Measurements from ENCODE around the gene CEP131.
"Not testable (repeated sequence)": the region's sequence is repeated elsewhere in the genome, so short reads cannot be mapped to it uniquely, and the experiment has no call there.

Gene CEP131

DNA sequence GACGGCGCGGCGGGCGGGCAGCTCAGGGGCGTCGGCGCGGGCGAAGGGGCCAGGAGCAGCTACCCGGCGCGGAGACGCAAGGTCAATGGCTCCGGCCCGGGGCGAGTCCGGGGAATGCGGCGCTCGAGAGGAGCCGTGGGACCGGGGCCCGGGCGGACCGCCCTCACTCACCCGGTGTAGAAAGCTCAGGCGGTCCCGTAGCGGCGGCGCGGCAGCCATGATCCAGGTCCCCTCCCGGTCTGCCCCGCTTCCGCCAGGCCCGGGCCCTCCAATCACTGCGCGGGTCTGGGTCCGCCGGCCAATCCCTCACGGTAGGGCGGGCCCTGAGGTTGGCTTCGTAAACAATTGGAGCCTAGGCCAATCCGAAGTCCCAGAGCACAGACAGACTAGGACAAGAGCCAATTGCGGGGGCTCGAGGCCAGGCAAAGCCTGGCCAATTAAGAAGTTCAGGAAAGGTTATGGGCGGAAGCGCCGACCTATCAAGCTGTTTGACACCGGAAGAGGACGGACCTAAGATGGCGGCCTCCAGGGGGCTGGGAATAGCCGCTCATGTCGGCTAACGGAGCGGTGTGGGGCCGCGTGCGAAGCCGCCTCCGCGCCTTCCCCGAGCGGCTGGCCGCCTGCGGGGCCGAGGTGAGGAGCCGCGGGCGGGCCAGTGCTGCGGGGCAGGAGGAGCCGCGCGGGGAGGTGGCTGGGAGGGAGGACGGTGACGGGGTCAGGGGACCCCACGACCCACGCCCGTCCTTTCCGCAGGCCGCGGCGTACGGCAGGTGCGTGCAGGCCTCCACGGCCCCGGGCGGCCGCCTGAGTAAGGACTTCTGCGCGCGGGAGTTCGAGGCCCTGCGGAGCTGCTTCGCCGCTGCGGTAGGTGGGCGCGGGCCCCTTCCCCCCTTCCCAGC is 16.3 kb upstream of the CEP131 start, which contains the start of the genes NDUFAF8 and TEPSIN:
Gene NDUFAF8 (plus strand): TSS at position 504 of the 899 bp plus-strand sequence. CDS start 46 bp downstream, at position 550.
Gene TEPSIN (minus strand): TSS at position 241 of the 899 bp plus-strand sequence. CDS start 22 bp downstream, at position 219.
- peak; percentile 100 for DNase-seq (ENCODE audit: low spot score)

DNA sequence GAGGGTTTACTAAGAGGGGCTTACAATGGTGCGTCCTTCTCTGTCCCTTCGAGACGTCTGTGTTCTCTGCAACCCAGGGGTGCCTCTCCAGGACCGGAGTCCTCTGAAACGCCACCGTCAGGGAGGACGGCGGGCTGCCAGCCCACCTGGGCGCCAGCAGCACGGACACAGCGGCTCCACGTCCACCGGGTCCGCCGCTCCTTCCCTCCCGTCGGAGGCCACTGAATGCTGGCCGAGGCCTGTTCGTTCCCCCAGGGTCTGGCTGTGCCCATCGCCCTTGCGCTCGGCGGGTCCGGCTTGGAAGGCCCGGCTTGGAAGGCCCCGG is 15.7 kb upstream of the CEP131 start:
- no peak for DNase-seq (ENCODE audit: low spot score)

DNA sequence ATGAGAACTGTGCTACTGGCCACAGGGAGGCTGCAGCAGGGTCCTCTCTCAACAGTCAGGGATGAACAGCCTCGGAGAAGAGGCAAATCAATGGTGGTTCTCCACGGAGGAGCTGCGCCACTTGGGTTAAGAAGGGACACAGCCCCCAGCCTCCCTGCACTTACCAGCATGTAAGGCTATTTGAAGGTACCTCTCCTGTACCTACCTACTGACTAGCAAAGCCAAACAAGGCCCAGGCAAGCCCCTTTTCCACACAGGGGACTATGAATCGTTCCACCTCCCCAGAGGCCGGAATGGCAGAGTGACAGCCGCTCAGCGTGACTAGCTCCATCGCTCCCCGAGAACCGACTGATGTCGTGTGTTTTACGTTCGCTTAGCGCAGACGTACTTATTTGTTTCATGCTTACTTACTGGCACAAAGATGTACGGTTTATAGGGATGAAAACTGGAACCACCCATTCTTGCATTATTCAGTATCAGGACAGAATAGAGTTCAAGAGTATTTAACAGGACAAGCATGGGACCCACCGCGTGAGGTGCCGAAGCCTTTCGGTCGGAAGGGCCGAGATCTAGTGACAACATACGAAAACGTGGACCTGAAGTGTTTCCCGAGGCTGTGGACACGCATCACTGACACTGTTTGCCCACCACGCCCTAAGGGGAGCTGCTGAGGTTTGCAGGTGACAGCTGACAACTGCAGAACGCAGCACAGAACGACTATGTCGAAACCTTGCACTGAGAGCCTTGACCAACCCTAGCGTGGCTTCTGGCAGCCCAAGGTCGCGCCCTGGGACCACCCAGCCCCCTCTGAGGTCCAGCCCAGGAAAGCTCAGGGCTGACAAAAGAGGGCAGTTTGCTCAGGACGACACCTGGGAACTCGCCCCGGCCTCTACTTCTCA is 15.1 kb upstream of the CEP131 start:
- DNase-seq (ENCODE audit: low spot score) = no peak

DNA sequence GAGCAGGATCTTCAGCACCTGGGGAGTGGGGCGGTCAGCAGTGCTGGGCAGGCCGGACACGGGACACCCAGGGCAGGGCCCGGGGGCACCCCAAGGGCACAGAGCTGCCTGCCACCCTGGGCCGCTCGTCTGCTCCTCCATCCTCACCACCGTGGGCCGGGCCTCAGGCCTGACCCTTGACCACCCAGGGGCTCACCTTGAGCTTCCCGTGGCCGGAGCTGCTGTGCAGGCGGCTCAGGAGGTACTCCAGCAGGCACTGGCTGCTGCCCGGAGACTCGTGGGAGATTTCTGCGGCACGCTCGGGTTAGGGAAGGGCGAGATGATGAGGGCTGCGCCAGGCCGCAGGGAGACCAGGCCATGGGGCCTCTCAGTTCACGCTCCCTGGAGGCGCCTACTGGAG is 14.0 kb upstream of the CEP131 start:
- no peak for DNase-seq (ENCODE audit: low spot score)

DNA sequence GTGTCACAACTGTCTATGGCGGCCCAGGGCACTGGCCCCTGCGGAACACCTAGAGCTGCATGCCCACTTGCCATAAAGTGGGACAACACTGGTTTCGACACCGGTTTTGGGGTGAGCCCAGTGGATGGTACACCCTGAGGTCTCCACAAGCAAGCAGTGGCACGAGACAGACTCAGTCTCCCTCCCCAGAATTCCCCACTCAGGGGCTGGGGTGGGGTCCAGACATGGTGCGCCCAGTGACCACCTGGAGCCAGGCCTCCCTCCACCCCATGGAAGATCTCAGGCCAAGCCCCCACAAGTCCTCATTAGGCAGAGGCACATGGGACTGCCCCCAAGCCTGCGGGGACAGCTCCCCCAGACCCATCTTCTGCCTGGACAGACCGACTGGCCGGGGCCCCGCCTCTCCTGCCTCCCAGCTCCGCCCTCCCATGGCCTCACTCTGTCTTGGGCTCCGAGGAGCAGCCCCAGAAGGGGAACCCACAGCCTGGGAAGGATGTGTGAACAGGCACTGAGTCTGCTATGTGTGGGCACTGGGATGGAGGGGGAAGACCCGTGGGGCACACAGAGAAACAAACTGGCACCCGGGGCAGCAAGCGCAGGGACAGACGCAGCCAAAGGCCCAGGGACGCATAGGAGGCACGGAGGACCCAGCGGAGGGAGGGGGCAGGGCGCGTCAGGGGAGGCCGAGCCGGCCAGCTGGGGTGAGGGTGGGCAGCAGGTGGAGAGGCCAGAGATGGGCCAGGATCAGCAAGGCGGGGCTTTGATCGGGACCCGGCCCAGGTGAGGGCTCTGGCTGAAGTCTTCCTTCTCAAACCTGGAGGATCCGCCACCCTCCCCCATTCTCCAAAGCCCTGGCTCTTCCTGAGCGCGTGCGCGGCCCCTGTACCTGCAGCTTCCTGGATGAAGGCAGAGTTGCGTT is 13.3 kb upstream of the CEP131 start:
- DNase-seq (ENCODE audit: low spot score) = no peak

DNA sequence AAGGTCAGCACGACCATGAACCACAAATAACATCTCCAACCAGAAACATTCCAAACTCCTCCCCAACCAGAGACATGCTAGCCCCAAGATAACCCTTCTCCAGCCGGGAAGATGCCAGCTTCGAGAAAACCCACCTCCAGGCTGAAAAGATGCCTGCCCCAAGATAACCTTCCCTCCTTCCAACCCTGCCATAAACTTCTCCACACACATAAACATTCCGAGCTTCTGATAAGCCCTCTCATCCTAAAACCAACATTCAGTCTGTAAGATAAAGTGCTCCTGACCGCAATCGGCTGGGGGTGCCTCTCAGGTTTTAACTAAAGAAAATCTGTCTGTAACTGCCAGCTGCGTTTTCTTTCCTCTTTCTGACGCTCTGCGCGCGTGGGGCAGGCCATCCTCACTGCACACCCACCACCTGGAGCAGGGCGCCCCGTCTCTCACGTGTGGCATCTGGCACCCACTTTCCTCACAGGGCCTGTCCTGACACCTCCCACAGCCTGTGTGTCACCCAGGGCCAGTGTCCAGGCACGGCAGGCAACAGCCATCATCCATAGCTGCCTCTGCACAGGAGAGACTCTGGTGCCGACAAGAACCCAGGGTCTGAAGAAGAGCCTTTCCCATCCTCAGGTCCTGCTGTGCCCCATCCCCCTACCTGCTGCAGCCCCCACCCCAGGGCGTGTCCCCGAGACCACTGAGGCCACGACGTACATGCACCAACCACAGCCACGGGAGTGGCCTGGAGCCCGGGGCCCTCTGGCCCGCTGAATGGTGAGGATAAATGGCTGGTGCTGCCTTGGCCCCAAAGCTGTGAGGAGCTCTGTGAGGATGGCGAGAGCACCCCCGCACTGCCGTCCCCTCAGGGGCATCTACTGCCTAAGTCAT is 12.4 kb upstream of the CEP131 start:
- no peak for DNase-seq (ENCODE audit: low spot score)

DNA sequence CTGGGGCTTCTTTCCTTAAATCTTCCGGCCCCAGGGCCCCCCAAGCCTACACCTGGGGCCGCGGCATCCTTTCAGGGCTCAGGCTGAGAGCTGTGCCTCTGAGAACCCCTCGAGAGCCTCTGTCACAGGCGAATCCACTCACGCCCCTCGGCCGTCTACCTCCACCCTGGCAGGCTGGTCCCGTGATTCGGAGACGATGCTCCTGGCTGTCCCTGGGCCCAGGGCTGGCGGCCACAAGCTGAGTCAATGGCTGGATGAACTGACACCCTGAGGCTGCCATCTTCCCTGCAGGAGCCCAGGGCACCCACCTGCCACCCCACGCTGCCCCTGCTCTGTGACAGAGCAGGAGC is 11.7 kb upstream of the CEP131 start:
- DNase-seq (ENCODE audit: low spot score) = no peak

DNA sequence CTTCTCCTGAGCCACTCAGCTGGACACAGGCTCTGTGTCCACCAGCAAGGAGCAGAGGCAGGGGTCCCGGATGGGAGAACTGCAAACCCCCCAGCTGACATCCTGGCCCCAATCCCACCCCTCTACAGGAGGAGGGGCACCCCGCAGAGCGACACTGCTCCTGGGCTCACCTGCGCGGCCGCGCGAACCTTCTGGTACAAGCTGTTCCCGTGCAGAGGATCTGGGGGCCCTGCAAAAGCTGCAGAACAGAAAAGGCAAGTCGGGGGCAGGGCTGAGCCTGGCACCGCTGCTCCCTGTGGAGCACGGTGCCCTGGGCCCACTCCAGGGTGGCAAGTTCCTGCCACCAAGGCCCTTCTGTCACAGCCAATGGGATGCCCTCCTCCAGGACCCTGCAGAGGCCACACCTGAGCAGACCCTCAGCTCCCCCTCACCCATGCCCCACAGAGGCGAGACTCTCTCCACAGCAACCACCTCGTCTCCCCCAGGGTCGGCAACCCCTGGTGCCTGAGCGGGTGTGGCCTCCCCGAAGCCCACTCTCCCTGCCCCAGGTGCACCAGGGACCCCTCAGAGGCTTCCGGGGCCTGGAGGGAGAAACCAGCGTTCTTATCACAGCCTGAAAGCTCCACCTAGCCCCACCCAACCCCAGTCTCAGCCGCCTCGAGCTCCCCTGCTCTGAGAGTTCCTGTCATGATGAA is 11.2 kb upstream of the CEP131 start:
- no peak for DNase-seq (ENCODE audit: low spot score)

DNA sequence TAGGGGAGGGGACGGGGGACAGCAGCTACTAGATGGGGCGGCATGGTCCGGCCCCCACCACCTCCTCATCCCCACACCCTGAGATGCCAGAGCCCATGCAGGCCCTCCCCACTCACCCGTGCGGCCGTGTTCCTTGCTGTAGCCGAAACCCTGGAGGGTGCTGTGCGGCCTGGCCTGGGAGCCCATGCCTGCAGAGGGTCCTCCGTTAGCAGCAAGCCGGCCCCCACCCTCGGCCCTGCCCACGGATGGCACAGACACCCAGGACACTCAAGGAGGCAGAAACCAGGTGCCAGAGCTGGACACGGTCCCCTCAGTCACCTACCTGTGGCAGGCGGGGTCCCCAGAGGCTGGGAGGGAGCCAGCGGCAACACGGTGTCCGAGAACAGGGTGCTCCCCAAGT is 10.6 kb upstream of the CEP131 start:
- DNase-seq (ENCODE audit: low spot score) = no peak

DNA sequence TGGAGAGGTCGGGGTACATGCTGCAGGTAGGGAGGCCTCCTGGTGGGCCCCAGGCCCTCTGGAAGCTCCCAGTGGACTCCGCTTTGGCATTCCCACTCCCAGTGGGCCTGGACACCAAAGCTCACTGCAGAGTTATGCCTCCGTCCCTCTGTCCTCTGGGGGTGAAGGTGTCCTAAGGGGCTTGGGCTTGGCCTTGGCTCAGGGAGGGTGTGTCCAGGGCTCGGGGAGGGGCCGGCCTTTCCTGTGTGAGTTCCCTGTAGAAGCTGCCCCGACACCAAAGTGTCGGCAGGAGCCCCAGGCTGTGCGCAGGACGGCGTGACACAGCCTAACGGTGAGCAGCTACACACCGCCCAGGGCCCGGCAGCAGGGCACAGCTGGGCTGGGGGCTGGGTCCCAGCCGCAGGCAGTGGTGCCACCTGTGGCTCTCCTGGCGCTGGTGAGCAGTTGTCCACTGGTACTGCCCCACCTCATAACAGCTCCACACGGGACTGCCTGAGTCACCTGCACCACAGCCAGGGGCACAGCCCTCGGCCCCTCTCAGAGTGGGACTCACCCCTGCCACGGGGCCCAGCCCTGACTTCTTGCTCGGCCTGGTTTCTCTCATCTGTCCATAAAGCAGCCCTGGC is 10.0 kb upstream of the CEP131 start:
- DNase-seq (ENCODE audit: low spot score) = no peak

DNA sequence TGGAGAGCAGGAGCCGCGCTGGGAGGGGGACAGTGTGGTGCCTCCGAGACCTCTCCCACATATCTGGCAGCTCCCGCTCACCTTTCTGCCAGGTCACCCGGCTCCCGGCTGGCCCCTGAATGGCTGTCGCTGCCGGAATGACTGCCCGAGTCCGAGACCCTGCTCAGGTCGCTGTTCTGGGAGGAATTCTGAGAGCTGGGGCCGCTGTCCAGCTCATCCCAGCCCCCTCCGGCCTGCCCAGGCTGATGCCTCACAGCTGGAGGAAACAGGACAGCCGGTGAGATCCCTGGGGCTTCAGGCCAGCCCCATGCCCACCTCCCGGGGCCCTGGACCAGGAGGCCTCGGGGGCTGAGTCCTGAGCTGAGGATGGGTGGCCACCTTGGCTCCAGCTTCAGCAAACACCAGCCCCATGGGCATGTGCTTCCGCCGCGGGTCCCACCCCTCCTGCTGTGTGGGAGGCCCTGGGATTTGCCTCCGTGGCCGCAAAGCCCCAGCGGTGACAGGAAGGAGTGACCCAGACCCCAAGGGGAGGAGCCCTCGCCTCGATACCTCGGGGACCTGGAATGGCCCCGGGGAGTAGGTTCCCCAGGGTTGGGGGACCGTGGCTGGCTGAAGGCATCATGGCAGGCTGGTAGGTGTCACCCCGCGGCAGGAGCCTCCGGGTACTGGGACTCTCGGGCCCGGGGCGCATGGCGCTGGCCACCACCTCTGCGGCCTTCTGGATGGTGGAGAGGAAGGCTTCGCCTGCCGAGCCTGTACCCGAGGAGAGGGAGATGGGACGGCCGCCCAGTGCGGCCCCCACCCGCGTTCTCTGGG is 9.2 kb upstream of the CEP131 start:
- no peak for DNase-seq (ENCODE audit: low spot score)

DNA sequence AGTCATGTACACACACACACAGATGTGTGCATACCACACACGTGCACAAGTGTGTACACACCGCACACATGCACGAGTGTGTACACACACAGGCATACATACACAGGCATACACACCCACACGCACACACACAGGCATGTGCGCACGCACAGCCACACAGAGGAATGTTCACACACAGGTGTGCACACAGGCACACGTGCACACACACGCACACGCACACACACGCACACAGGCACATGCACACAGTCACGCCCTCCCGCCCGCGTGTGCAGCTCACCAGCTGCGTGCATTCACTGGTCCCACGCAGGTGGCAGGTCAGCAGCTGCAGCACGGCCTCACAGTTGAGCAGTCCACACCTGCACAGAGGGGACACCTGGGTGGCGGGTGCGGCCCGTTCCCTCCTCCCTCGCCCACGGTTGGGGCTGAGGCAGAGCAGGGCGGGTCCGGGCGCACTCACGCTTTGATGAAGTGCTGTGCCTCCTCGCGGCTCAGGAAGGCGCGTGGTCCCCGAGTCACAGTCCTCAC is 8.4 kb upstream of the CEP131 start:
- DNase-seq (ENCODE audit: low spot score) = no peak

DNA sequence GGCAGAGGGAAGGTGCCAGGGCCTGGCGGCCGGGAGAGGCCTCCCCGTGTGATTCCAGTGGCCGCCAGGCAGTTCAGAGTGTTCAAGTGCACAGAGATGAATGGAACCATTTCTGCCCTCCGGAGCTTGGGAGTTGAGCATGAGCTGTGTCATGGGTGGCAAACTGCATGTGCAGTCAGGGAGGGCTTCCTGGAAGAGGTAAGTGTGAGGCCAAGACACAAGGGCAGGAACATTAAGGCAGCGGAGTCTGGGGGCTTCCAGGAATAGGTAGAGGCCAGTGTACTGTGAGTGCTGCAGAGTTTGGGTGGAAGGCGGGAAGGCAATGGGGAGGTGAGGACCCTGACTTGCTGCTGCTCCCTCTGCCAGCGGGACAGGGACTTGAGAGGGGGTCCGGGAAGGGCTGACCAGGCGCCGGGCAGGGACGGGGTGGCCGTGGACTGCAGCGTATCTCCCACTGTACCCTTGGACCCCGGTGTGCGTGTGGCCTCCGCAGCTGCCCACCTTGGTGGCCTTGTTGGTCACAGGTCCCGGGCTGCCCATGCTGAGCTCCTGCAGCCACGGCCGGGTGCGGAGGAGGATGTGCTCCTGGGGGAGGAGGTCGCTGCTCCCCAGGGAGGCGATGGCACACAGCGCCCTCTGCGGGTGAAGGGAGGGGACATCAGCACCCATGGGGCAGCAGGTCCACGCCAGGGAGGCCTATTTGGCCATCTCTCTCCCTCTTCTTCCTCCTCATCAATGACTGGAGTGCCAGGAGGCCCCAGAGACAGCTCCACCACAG is 7.5 kb upstream of the CEP131 start:
- no peak for DNase-seq (ENCODE audit: low spot score)

DNA sequence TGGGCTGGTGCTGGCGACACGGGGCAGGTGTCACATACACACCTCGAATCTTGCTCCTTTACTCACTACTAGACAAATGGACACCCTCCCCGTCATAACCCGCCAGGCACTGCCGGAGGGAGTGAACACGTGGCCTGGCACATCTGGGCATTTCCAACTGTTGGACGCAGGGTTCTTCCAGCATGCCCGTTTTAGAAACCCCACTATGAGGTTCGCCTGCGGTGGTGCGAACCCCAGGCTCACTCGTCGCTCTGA is 6.8 kb upstream of the CEP131 start:
- no peak for DNase-seq (ENCODE audit: low spot score)

DNA sequence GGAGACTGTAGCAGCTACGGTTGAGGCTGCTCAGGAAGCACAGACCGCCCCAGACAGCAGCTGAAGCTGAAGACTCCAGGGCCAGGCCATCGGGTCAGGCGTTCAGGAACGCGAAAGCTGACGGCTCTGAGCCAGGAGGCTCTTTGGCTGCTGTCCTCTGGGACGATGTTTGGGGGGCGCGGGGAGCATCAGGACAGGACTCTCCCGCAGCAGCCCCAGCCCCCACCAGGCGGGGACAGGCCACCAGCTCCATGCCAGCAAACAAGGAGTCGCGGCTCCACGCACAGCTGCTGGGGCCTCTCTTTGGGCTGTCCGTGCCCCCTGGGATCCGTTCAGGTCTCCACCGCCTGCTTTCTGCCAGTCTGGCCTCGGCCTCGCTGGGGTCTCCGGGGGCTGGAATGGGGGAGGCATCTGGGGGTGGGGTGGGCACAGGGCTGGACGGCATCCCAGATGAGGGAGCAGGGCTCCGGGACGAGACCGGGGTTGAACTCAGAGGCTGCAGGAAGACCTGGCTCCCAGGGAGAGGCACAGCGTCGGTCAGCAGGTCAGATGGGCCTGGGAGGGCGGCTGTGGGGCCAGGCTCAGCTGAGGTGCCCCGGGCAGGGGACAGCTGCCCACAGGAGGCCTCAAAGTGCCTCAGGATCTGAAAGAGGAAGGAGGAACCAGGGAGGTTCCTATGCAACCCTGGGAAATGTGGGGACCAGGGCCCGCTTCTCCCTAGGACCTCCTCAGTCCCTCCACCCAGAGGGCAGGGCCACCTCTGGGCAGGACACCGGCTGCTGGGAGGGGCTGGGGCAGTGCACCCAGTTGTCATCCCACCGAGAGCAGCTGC is 6.3 kb upstream of the CEP131 start:
- DNase-seq (ENCODE audit: low spot score) = no peak

DNA sequence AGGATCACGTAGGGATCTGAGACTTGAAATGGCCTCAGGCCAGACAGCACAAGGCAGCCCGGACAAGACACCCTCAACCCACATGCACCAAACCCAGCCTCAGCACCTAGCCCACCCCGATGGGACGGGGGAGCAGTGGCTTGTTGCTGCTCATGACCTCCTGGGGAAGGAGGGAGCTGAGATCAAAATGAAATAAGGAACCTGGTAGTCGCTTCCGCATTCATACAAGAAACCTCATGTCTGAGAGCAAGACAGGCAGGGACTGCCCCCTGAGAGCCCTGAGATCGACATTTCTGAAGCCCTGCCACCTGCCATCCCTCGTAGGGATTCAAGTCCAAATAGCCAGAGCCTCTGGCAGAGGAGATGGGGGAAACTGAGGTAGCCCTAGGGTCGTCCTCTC is 5.7 kb upstream of the CEP131 start:
- DNase-seq (ENCODE audit: low spot score) = no peak

DNA sequence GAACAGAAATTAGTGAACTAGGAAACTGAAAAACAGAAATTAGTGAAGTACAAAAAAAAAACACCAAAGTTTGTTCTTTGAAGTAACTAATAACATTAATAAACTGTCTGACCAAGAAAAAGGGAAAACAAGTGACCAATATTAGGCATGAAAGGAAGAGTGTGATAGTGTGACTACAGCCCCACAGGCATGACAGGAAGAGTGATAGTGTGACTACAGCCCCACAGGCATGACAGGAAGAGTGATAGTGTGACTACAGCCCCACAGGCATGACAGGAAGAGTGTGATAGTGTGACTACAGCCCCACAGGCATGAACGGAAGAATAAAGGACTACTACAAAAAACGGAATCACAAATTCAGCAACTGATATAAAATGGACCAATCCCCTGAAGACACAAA is 4.9 kb upstream of the CEP131 start:
- DNase-seq (ENCODE audit: low spot score) = not testable (repeated sequence)
